ENCODE results near the gene WHAMM.

Gene WHAMM

DNA sequence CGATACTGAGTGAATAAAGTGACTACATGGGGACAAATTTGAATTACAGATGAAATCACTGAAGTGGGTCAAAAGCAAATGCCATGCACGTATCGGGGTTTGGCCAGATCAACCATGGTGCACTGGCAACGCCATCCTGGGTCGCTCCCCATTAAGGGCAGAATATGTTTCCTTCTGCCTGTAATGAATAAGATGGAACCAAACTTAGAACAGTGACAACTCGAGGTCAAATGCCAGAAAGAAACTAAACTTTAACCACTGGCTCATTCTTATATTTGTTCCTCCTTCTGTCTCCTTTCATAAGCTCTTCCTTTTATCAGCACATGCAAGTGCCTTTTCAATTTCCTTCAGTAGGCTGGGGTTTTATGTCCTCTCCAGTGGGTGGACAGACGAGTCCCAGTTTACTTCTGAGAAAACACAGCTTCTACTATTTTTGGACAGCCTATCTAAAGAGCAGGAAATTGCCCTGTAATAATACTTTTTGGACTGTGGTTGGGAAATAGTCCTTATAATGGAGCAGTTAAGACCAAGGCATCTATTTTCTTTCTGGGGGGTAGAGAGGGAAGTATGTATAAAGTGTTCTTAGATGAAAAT lies 61.4 kb downstream of the WHAMM start:
- Histone ChIP-seq H3K27ac (no peak overlapping the region), H3K4me3 (no peak overlapping the region)
- DNase-seq (ENCODE audit: low spot score) = no peak
- TF ChIP-seq, protein P1, sequence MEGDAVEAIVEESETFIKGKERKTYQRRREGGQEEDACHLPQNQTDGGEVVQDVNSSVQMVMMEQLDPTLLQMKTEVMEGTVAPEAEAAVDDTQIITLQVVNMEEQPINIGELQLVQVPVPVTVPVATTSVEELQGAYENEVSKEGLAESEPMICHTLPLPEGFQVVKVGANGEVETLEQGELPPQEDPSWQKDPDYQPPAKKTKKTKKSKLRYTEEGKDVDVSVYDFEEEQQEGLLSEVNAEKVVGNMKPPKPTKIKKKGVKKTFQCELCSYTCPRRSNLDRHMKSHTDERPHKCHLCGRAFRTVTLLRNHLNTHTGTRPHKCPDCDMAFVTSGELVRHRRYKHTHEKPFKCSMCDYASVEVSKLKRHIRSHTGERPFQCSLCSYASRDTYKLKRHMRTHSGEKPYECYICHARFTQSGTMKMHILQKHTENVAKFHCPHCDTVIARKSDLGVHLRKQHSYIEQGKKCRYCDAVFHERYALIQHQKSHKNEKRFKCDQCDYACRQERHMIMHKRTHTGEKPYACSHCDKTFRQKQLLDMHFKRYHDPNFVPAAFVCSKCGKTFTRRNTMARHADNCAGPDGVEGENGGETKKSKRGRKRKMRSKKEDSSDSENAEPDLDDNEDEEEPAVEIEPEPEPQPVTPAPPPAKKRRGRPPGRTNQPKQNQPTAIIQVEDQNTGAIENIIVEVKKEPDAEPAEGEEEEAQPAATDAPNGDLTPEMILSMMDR (IDR thresholded peaks at IDR 0.05) = no peak

DNA sequence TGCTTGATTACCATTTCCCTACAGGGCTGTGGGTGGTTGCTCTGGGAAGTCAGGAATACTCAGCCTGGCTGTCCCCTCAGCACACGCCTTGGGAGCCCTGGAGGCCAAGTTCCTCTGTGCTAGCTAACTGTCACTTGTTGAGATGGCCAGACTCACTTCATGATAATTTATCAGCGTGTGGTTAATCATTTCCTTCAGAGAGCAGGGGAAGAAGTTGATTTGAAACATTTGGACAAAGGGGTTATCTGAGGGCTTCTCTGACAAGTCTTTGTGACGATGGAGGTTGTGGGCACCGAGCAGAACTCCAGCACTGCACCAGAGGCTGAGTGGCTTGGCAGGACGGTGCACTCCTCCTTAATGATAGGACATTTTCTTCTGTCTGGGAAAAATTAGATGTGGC lies 61.9 kb downstream of the WHAMM start:
- DNase-seq (ENCODE audit: low spot score) = no peak
- TF ChIP-seq, protein P1 (IDR thresholded peaks at IDR 0.05) = no peak
- no peak overlapping the region for H3K27ac ChIP-seq

GRCh38 chr15:82871832-82872484 lies 62.5 kb downstream of the WHAMM start:
- TF ChIP-seq, protein P1 (IDR thresholded peaks at IDR 0.05) = no peak
- H3K27ac ChIP-seq = no peak overlapping the region

More for the DNA sequence above, 61.9 kb downstream of the WHAMM start:
- H3K4me3 ChIP-seq = no peak overlapping the region

DNA sequence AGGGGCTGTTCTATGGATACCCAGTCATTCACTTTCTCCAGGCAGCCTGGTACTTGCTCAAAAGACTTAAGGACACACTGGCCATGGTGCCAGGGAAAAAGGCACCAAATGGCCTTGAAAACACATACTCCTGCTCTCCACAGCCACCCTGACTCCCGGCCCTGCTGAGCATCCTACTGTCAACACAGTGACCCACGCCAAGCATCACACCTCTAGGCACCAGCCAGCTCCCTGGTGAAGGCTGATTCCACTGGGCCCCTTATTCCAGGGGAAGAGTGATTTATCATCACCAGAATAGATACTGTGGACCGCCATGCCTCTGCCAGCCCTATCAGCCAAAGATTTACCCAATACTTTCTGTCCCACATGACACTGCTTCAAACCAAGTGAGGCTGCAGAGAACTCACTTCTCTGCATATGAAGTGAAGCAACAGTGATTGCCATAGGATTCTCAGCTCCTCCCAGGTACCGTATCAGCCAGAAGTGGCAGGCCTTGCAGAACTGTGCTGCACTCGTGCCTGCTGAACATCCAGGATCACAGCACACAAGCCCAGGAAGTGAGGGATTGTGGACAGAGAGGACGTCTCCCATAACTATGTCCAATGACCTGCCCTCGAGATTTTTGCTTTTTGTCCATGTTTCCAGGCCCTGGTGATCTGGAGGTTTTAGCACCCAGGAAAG lies 63.7 kb downstream of the WHAMM start:
- TF ChIP-seq, protein P1 (IDR thresholded peaks at IDR 0.05) = no peak
- H3K27ac ChIP-seq = no peak overlapping the region
- no peak for DNase-seq (ENCODE audit: low spot score)
- no peak overlapping the region for H3K4me3 ChIP-seq

More at GRCh38 chr15:82871832-82872484, 62.5 kb downstream of the WHAMM start:
- DNase-seq (ENCODE audit: low spot score) = no peak
- H3K4me3 ChIP-seq = no peak overlapping the region

- TF ChIP-seq, protein P1 (IDR thresholded peaks at IDR 0.05) = no peak
- no peak overlapping the region for H3K27ac ChIP-seq
- DNase-seq (ENCODE audit: low spot score) = no peak
- no peak overlapping the region for H3K4me3 ChIP-seq
Measured at GRCh38 chr15:82874267-82874666, 64.8 kb downstream of the WHAMM start.

- Histone ChIP-seq H3K27ac (no peak overlapping the region), H3K4me3 (no peak overlapping the region)
- TF ChIP-seq, protein P1 (IDR thresholded peaks at IDR 0.05) = no peak
- DNase-seq (ENCODE audit: low spot score) = no peak
Measured at GRCh38 chr15:82874961-82875360, 65.5 kb downstream of the WHAMM start.

Measured in coronary artery (tissue), 2 donors.